Loucy (cell line): ENCODE data around the gene CASP8.

Experiments used
- EZH2phosphoT487 ChIP-seq: fragments of 200-600 bp; IDR thresholded peaks from 2 replicates; pipeline ENCODE4 v1.6.1; 2018; ENCODE audit warnings: antibody characterized with exemption, mild to moderate bottlenecking, moderate library complexity, borderline replicate concordance
- TF ChIP-seq, protein P1 (sequence below): fragments of 200-600 bp; sonication (generic); conservative IDR thresholded peaks from 2 replicates; pipeline ENCODE4 v1.5.1; 2014; ENCODE audit warnings: mild to moderate bottlenecking, antibody characterized with exemption, low read length

DNA sequence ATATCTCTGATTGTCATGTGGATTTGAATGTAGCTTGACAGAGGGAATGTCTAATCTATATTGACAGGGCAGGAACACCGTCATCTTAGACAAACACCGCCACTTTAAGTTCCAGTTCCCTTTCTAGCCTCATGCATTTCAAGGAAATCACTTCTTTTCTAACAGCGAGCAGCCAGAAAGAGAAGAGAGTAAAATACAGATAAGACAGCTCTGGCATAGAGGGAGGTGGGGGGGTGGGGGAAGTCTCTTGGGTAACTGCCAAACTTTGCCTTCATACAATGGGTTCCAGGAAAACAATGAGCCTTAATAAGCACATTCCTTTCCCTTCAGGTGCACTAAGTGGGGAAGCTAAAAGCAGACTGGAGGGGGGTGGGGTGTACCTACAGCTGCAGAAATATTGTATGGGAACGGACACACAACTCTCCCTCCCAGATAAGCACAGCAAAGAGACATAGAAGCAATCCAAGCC, 40.2 kb upstream of the CASP8 start:
- TF ChIP-seq, protein P1, sequence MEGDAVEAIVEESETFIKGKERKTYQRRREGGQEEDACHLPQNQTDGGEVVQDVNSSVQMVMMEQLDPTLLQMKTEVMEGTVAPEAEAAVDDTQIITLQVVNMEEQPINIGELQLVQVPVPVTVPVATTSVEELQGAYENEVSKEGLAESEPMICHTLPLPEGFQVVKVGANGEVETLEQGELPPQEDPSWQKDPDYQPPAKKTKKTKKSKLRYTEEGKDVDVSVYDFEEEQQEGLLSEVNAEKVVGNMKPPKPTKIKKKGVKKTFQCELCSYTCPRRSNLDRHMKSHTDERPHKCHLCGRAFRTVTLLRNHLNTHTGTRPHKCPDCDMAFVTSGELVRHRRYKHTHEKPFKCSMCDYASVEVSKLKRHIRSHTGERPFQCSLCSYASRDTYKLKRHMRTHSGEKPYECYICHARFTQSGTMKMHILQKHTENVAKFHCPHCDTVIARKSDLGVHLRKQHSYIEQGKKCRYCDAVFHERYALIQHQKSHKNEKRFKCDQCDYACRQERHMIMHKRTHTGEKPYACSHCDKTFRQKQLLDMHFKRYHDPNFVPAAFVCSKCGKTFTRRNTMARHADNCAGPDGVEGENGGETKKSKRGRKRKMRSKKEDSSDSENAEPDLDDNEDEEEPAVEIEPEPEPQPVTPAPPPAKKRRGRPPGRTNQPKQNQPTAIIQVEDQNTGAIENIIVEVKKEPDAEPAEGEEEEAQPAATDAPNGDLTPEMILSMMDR, result no peak
- TF ChIP-seq EZH2phosphoT487, result no peak
